ENCODE results near the gene MINDY4. TPM values are rescaled to one million over a fixed set of nuclear protein-coding genes. Genes with fewer than 3 reads are reported as not detected.

MINDY4 gene
- total RNA-seq, 2 donors from 2014 or later, result 1.6 to 1.8 TPM

DNA sequence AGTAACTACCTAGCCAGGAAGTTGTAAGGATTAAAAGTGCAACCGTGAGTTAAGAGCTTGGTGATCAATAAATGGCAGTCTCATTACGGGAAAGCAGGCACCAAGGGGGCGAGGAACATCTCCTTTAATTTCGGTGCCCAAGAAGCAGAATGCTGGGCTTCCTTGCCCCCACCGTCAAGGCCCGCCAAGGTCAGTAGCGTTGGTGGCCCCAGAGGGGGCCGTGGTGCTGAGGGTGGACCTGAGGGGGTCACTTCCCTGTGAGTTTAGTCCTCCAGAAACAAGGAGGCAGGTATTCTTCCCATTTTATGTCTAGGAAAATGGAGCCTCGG is 408 bp upstream of the MINDY4 start:
- Mint-ChIP-seq H3K4me3 (peak overlapping the region; percentile 94), H3K27ac (no peak overlapping the region), H3K27me3 (peaks cover 7% of the 10 kb centered on the region), H3K36me3 (ENCODE audit: low read depth) (no peaks in the 10 kb centered on the region), H3K4me1 (peaks cover 5% of the 10 kb centered on the region)
- no peak for DNase-seq
- H3K9me3 ChIP-seq (ENCODE audit: control insufficient read depth, low read length, poor library complexity, severe bottlenecking), result no peaks in the 10 kb centered on the region
- ATAC-seq, result no peak

DNA sequence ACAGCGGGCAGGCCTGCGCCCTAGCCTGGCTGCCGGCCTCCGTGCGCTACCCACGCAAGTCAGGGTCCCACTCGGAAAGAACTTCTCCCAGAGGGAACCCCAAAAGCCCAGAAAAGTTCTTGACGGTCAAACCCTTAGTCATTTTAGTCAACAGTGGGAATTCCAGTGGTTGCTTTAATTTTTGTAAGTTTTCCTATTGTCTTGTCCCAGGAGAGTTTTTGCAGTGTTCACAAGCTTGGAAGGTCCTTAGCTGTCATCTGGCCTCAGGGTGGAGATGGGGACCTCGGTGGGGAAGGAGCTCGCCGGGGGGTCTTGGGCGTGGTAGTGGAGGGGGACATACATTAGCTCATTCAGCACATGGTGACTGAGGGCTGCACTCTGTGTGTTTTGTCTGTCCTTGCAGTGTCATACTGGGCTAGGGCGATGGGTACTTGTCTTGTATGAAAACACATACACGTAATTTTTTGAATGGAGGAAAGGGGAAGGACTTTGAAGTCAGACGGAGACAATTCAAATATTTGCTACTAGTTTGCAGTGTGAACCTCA is 736 bp downstream of the MINDY4 start:
- Mint-ChIP-seq H3K4me3 (peak overlapping the region; percentile 94), H3K36me3 (ENCODE audit: low read depth) (no peaks in the 10 kb centered on the region), H3K27ac (peak overlapping the region; percentile 79), H3K4me1 (peaks cover 5% of the 10 kb centered on the region), H3K27me3 (peaks cover 7% of the 10 kb centered on the region)
- no peaks in the 10 kb centered on the region for H3K9me3 ChIP-seq (ENCODE audit: control insufficient read depth, low read length, poor library complexity, severe bottlenecking)
- DNase-seq, result no peak
- ATAC-seq, result no peak

GRCh38 chr7:30772984-30773383 is 1.8 kb downstream of the MINDY4 start:
- Mint-ChIP-seq H3K4me3 (no peak overlapping the region), H3K27ac (no peak overlapping the region), H3K4me1 (peaks cover 5% of the 10 kb centered on the region), H3K27me3 (peaks cover 3% of the 10 kb centered on the region), H3K36me3 (ENCODE audit: low read depth) (peaks cover 3% of the 10 kb centered on the region)
- ATAC-seq, result no peak
- H3K9me3 ChIP-seq (ENCODE audit: control insufficient read depth, low read length, poor library complexity, severe bottlenecking), result no peaks in the 10 kb centered on the region
- DNase-seq, result no peak

DNA sequence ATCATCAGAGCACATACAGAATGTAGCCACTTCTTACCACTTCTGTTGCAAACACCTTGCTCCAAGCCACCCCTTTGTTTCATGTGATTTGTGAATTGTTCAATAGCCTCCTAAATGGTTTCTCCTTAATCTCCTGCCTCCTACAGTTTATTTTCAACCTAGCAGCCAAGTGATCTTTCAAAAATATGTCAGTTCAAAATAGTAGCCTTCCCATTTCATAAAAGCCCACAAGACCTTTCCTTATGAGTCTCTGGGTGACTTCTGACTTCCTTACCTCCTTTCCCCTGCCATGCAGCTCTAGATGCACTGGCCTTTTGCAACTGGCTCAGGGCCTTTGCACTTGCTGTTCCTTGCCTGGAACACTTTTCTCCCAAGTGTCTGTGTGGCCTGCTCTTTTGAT is 4.8 kb downstream of the MINDY4 start:
- Mint-ChIP-seq H3K4me1 (peaks cover 5% of the 10 kb centered on the region), H3K27ac (no peak overlapping the region)

DNA sequence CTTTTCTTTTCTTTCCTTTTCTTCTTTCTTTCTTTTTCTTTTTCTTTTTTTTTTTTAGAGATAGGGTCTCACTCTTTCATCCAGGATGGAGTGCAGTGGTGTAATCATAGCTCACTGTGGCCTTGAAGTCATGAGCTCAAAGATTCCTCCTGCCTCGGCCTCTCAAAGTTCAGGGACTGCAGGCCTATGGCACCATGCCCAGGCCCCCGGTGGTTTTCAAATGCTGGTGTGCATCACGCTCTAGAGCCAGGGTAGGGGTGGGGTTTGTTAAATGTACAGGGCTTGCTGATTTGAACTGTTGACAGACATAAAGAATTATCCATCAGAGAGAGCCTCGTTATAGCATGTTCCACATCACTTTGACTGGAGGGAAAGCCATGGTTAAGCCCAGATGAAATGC is 5.8 kb downstream of the MINDY4 start:
- H3K27ac Mint-ChIP-seq, result no peak overlapping the region
- H3K36me3 Mint-ChIP-seq (ENCODE audit: low read depth), result peaks cover 5% of the 10 kb centered on the region
- peaks cover 3% of the 10 kb centered on the region for H3K4me1 Mint-ChIP-seq
- H3K9me3 ChIP-seq (ENCODE audit: control insufficient read depth, low read length, poor library complexity, severe bottlenecking), result no peaks in the 10 kb centered on the region
- H3K4me3 Mint-ChIP-seq, result no peak overlapping the region
- H3K27me3 Mint-ChIP-seq, result no peaks in the 10 kb centered on the region
- no peak for DNase-seq
- ATAC-seq, result no peak

More for the DNA sequence above, 4.8 kb downstream of the MINDY4 start:
- no peaks in the 10 kb centered on the region for H3K27me3 Mint-ChIP-seq
- H3K9me3 ChIP-seq (ENCODE audit: control insufficient read depth, low read length, poor library complexity, severe bottlenecking), result no peaks in the 10 kb centered on the region
- no peak for ATAC-seq
- H3K36me3 Mint-ChIP-seq (ENCODE audit: low read depth), result peaks cover 5% of the 10 kb centered on the region
- no peak for DNase-seq
- H3K4me3 Mint-ChIP-seq, result no peak overlapping the region

GRCh38 chr7:30778255-30779025 is 7.2 kb downstream of the MINDY4 start:
- ATAC-seq, result no peak
- Mint-ChIP-seq H3K36me3 (ENCODE audit: low read depth) (peaks cover 5% of the 10 kb centered on the region), H3K4me3 (no peak overlapping the region), H3K27ac (no peak overlapping the region), H3K4me1 (no peaks in the 10 kb centered on the region), H3K27me3 (no peaks in the 10 kb centered on the region)
- no peaks in the 10 kb centered on the region for H3K9me3 ChIP-seq (ENCODE audit: control insufficient read depth, low read length, poor library complexity, severe bottlenecking)
- DNase-seq, result no peak

- H3K27ac Mint-ChIP-seq, result no peak overlapping the region
- no peaks in the 10 kb centered on the region for H3K4me1 Mint-ChIP-seq
- ATAC-seq (no peak), DNase-seq (no peak)
- peaks cover 5% of the 10 kb centered on the region for H3K36me3 Mint-ChIP-seq (ENCODE audit: low read depth)
- no peaks in the 10 kb centered on the region for H3K27me3 Mint-ChIP-seq
- no peaks in the 10 kb centered on the region for H3K9me3 ChIP-seq (ENCODE audit: control insufficient read depth, low read length, poor library complexity, severe bottlenecking)
- H3K4me3 Mint-ChIP-seq, result no peak overlapping the region
These were observed 8.4 kb downstream of the MINDY4 start for GRCh38 chr7:30779574-30779973.

- Mint-ChIP-seq H3K36me3 (ENCODE audit: low read depth) (peaks cover 5% of the 10 kb centered on the region), H3K27ac (no peak overlapping the region), H3K4me1 (no peaks in the 10 kb centered on the region), H3K4me3 (no peak overlapping the region), H3K27me3 (no peaks in the 10 kb centered on the region)
- ATAC-seq (no peak), DNase-seq (no peak)
- no peaks in the 10 kb centered on the region for H3K9me3 ChIP-seq (ENCODE audit: control insufficient read depth, low read length, poor library complexity, severe bottlenecking)
These were observed 9.7 kb downstream of the MINDY4 start for GRCh38 chr7:30780941-30781340.

- H3K9me3 ChIP-seq (ENCODE audit: control insufficient read depth, low read length, poor library complexity, severe bottlenecking), result no peaks in the 10 kb centered on the region
- Mint-ChIP-seq H3K4me3 (no peak overlapping the region), H3K4me1 (peaks cover 2% of the 10 kb centered on the region), H3K36me3 (ENCODE audit: low read depth) (peaks cover 2% of the 10 kb centered on the region), H3K27me3 (no peaks in the 10 kb centered on the region), H3K27ac (no peak overlapping the region)
- DNase-seq (no peak), ATAC-seq (no peak)
These were observed 11.5 kb downstream of the MINDY4 start for GRCh38 chr7:30782690-30783089.

GRCh38 chr7:30785786-30786185 is 14.6 kb downstream of the MINDY4 start:
- Mint-ChIP-seq H3K36me3 (ENCODE audit: low read depth) (no peaks in the 10 kb centered on the region), H3K4me1 (peaks cover 2% of the 10 kb centered on the region), H3K4me3 (no peak overlapping the region), H3K27ac (no peak overlapping the region), H3K27me3 (no peaks in the 10 kb centered on the region)
- ATAC-seq (no peak), DNase-seq (no peak)
- no peaks in the 10 kb centered on the region for H3K9me3 ChIP-seq (ENCODE audit: control insufficient read depth, low read length, poor library complexity, severe bottlenecking)

DNA sequence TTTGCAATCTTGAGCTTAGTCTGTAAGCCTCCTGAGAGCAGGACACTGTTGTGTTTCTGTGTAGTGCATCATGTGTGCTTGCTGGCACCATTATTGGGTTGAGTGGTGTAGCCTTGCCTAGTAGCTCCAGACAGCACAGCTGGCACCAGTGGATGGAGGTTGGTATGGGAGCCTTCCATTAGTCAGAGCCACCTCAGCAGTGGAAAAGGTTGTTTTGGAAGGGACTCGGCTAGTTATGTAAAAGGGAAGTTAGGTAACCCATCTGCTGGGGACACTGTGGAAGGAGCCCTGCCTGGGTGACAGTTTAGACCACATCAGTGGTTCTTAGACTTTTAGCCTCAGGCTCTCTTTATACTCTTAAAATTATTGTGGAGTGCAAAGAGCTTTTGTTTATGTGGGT is 16.3 kb downstream of the MINDY4 start:
- DNase-seq, result no peak
- peaks cover 2% of the 10 kb centered on the region for H3K4me1 Mint-ChIP-seq
- no peak overlapping the region for H3K4me3 Mint-ChIP-seq
- H3K27ac Mint-ChIP-seq, result no peak overlapping the region
- no peak for ATAC-seq
- no peaks in the 10 kb centered on the region for H3K27me3 Mint-ChIP-seq
- no peaks in the 10 kb centered on the region for H3K36me3 Mint-ChIP-seq (ENCODE audit: low read depth)
- H3K9me3 ChIP-seq (ENCODE audit: control insufficient read depth, low read length, poor library complexity, severe bottlenecking), result no peaks in the 10 kb centered on the region

GRCh38 chr7:30788640-30789333 is 17.6 kb downstream of the MINDY4 start:
- DNase-seq, result no peak
- H3K27me3 Mint-ChIP-seq, result no peaks in the 10 kb centered on the region
- no peak overlapping the region for H3K27ac Mint-ChIP-seq
- no peaks in the 10 kb centered on the region for H3K9me3 ChIP-seq (ENCODE audit: control insufficient read depth, low read length, poor library complexity, severe bottlenecking)
- H3K36me3 Mint-ChIP-seq (ENCODE audit: low read depth), result no peaks in the 10 kb centered on the region
- no peak for ATAC-seq
- no peak overlapping the region for H3K4me3 Mint-ChIP-seq
- H3K4me1 Mint-ChIP-seq, result peaks cover 2% of the 10 kb centered on the region

DNA sequence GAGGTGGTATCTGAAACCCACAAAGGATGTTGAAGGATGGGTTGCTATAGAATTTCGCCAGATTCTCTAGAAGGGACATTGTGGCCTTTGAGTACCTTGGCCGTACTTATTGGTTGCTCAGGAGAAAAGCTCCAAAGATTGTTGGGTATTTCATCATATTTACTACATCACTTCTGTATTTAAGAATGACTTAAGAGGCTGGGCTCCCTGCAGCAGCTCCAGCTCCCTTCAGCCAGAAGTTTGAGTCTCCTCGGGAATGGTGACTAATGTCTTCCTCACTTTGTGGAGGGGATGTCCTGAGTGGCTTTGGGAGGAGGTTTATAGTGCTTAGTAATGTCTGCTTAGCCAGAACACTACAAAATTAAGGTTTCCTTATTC is 18.1 kb downstream of the MINDY4 start:
- H3K4me1 Mint-ChIP-seq, result peaks cover 2% of the 10 kb centered on the region
- H3K4me3 Mint-ChIP-seq, result no peak overlapping the region
- no peak for ATAC-seq
- DNase-seq, result no peak
- H3K27me3 Mint-ChIP-seq, result no peaks in the 10 kb centered on the region
- no peaks in the 10 kb centered on the region for H3K36me3 Mint-ChIP-seq (ENCODE audit: low read depth)
- no peak overlapping the region for H3K27ac Mint-ChIP-seq
- H3K9me3 ChIP-seq (ENCODE audit: control insufficient read depth, low read length, poor library complexity, severe bottlenecking), result no peaks in the 10 kb centered on the region

GRCh38 chr7:30790356-30790755 is 19.1 kb downstream of the MINDY4 start:
- Mint-ChIP-seq H3K27ac (no peak overlapping the region), H3K4me1 (peaks cover 2% of the 10 kb centered on the region), H3K4me3 (no peak overlapping the region), H3K36me3 (ENCODE audit: low read depth) (no peaks in the 10 kb centered on the region), H3K27me3 (no peaks in the 10 kb centered on the region)
- DNase-seq, result no peak
- H3K9me3 ChIP-seq (ENCODE audit: control insufficient read depth, low read length, poor library complexity, severe bottlenecking), result no peaks in the 10 kb centered on the region
- ATAC-seq, result no peak
